Endothelial cell of umbilical vein (primary cell): ENCODE data around the gene RECK. TPM values are rescaled to one million over a fixed set of nuclear protein-coding genes. Genes with fewer than 3 reads are reported as not detected.
A peak's percentile ranks its signal among the peaks of the same experiment; 100 is the strongest.

Experiments
- BruUV-seq: library from RNA; stranded (reverse); fragments of 400-500 nt; replicated peaks from 2 replicates; lab custom pipeline; 2021; lab: Mats Ljungman, UMichigan
- CTCF ChIA-PET: fragments of 300-600, 350-600 bp; sonication (Branson Sonifier 250); formaldehyde crosslinking; loops from one replicate; lab custom pipeline; 2021; ENCODE audit warnings: antibody characterized with exemption, inconsistent platforms; lab: Charles Lee
- POLR2A ChIA-PET: fragments of 300-600, 350-600 bp; sonication (Branson Sonifier 250); formaldehyde crosslinking; loops from one replicate; lab custom pipeline; 2021; ENCODE audit warnings: antibody characterized with exemption, inconsistent platforms; lab: Charles Lee
- DNase-seq: peaks from one replicate; pipeline ENCODE4 v3.0.0-alpha.2; 2011; ENCODE audit warnings: low read depth, low spot score
- FAIRE-seq: peaks from 2 replicates; lab custom pipeline; 2011; peaks lifted over from hg19 to GRCh38; lab: Jason Lieb, UNC
- H2AFZ ChIP-seq: 2 replicates; pipeline ENCODE4 v1.6.0; 2012; ENCODE audit warnings: low read depth, low read length, control low read depth, inconsistent platforms
- H3K27ac ChIP-seq: 2 replicates; pipeline ENCODE4 v1.5.1; 2011; ENCODE audit warnings: low read depth, mild to moderate bottlenecking, control low read depth, low read length, moderate library complexity; ENCODE audit not compliant: insufficient read depth
- H3K27me3 ChIP-seq, 2 experiments: 2 replicates each; pipeline versions ENCODE4 v1.6.0 to v1.6.1; 2011; ENCODE audit warnings: low read length in 2 of 2, mixed read lengths in 1 of 2; ENCODE audit not compliant: control insufficient read depth in 2 of 2, insufficient read depth in 2 of 2
- H3K36me3 ChIP-seq, 2 experiments: 2 replicates in 1 of 2; 3 replicates in 1 of 2; pipeline ENCODE4 v1.5.1; 2011; ENCODE audit warnings: low read length in 2 of 2, mild to moderate bottlenecking in 1 of 2, moderate library complexity in 1 of 2; ENCODE audit not compliant: control insufficient read depth in 2 of 2, insufficient read depth in 2 of 2; ENCODE audit errors: extremely low read depth in 1 of 2
- H3K4me1 ChIP-seq: 3 replicates; pipeline ENCODE4 v1.5.1; 2011; ENCODE audit warnings: mild to moderate bottlenecking, low read length; ENCODE audit not compliant: control insufficient read depth, insufficient read depth; ENCODE audit errors: extremely low read depth
- H3K4me2 ChIP-seq: 2 replicates; pipeline ENCODE4 v1.6.1; 2011; ENCODE audit warnings: low read length, control low read depth, mixed read lengths; ENCODE audit not compliant: insufficient read depth
- H3K4me3 ChIP-seq, 3 experiments: fragments of 200-600 bp in 1 of 3; sonication (generic), shearing (Covaris generic) in 1 of 3; replicated peaks in 1 of 3; 2 replicates each; pipeline ENCODE4 v1.5.1; 2011 to 2016; ENCODE audit warnings: control low read depth in 3 of 3, low read length in 3 of 3, mild to moderate bottlenecking in 2 of 3, inconsistent platforms in 1 of 3, low read depth in 1 of 3, moderate library complexity in 1 of 3; ENCODE audit not compliant: insufficient read depth in 1 of 3
- H3K79me2 ChIP-seq: 2 replicates; pipeline ENCODE4 v1.6.0; 2012; ENCODE audit warnings: low read length, inconsistent platforms; ENCODE audit not compliant: control insufficient read depth, insufficient read depth
- H3K9ac ChIP-seq: replicated peaks from 2 replicates; pipeline ENCODE3; 2011; ENCODE audit warnings: low read length, control low read depth; ENCODE audit not compliant: insufficient read depth; ENCODE audit errors: extremely low read depth
- H3K9me1 ChIP-seq: replicated peaks from 3 replicates; pipeline ENCODE4 v1.6.0; 2011; ENCODE audit warnings: mild to moderate bottlenecking, low read length; ENCODE audit not compliant: control insufficient read depth, insufficient read depth; ENCODE audit errors: extremely low read depth
- H3K9me3 ChIP-seq: replicated peaks from 2 replicates; pipeline ENCODE4 v1.5.1; 2012; ENCODE audit warnings: low read length, inconsistent platforms; ENCODE audit not compliant: control insufficient read depth, insufficient read depth
- H4K20me1 ChIP-seq: replicated peaks from 2 replicates; pipeline ENCODE3; 2011; ENCODE audit warnings: mild to moderate bottlenecking, low read length; ENCODE audit not compliant: control insufficient read depth, insufficient read depth; ENCODE audit errors: extremely low read depth
- CTCF ChIP-seq, 2 donors: IDR thresholded peaks; 1 replicate in 1 of 2; 2 replicates in 1 of 2; pipeline ENCODE4 v1.5.1; 2011; ENCODE audit warnings: low read length in 2 of 2, mild to moderate bottlenecking in 2 of 2, moderate library complexity in 2 of 2, control low read depth in 1 of 2, inconsistent platforms in 1 of 2, low read depth in 1 of 2; ENCODE audit not compliant: insufficient read depth in 1 of 2; ENCODE audit errors: extremely low read depth in 1 of 2
- EZH2 ChIP-seq: IDR thresholded peaks from 2 replicates; pipeline ENCODE4 v1.6.1; 2012; ENCODE audit warnings: borderline replicate concordance, low read depth, mild to moderate bottlenecking, moderate library complexity, low read length, inconsistent platforms; ENCODE audit not compliant: severe bottlenecking
- FOS ChIP-seq: IDR thresholded peaks from 2 replicates; pipeline ENCODE4 v1.6.1; 2011; ENCODE audit warnings: mild to moderate bottlenecking, low read length, moderate library complexity, borderline replicate concordance; ENCODE audit not compliant: insufficient read depth
- GATA2 ChIP-seq: IDR thresholded peaks from 2 replicates; pipeline ENCODE4 v1.7.0; 2011; ENCODE audit warnings: low read depth, mild to moderate bottlenecking, moderate library complexity, mixed read lengths, low read length; ENCODE audit not compliant: insufficient read length, insufficient read depth
- JUN ChIP-seq: IDR thresholded peaks from 2 replicates; pipeline ENCODE4 v1.6.1; 2011; ENCODE audit warnings: borderline replicate concordance, low read depth; ENCODE audit not compliant: insufficient read length, insufficient read depth
- MAX ChIP-seq: IDR thresholded peaks from 2 replicates; pipeline ENCODE4 v1.6.1; 2011; ENCODE audit not compliant: insufficient read depth, insufficient read length
- MYC ChIP-seq: IDR thresholded peaks from one replicate; pipeline ENCODE4 v1.6.1; 2011; ENCODE audit warnings: mild to moderate bottlenecking, low read depth, low read length
- POLR2A ChIP-seq: IDR thresholded peaks from 2 replicates; pipeline ENCODE4 v1.6.1; 2012; ENCODE audit warnings: low read depth, mild to moderate bottlenecking, control low read depth, low read length
- POLR2AphosphoS5 ChIP-seq: IDR thresholded peaks from 2 replicates; pipeline ENCODE4 v1.6.1; 2012; ENCODE audit warnings: low read depth, mild to moderate bottlenecking, control low read depth, low read length, moderate library complexity; ENCODE audit not compliant: insufficient read depth
- dilution Hi-C: fragments of 300-500 bp; cut with MboI; formaldehyde crosslinking; loops from one replicate; pipeline ENCODE4 v1.15.0; 2019; ENCODE audit warnings: low sequenced_read_pairs; ENCODE audit not compliant: extremely low pct_ligation_motif_present
- intact Hi-C: fragments of 100-400 bp; cut with micrococcal nuclease; formaldehyde crosslinking; loops from one replicate; pipeline ENCODE4 v1.10.0; 2022
- polyA plus RNA-seq, 4 experiments: library from polyadenylated mRNA; depleted of rRNA in 3 of 4; stranded (reverse) in 3 of 4; unstranded in 1 of 4; fragments of >200 nt; gene quantifications; 2 replicates each; pipeline versions ENCODE4 v1.2.1 to v1.2.3, GENCODE V29; 2011 to 2012; ENCODE audit warnings: missing spikeins in 1 of 4
- total RNA-seq: library from RNA; stranded (reverse); gene quantifications from 2 replicates; pipeline ENCODE4 v1.2.3, GENCODE V29; 2021

RECK gene
- total and polyA plus RNA-seq, 2 donors (not counting 3 experiments of a cell fraction or from before 2014, with no cell fraction given), result 12.0 to 14.1 TPM

- H2AFZ ChIP-seq, result peak overlapping the region; percentile 24
- POLR2A ChIA-PET, result no interaction called here
- no peaks in the 10 kb centered on the region for H3K9me1 ChIP-seq
- H3K4me2 ChIP-seq, result peak overlapping the region; percentile 35
- no peak overlapping the region for H3K27ac ChIP-seq
- H3K36me3 ChIP-seq, result no peaks in the 10 kb centered on the region
- H3K27me3 ChIP-seq, result peaks cover 2 to 16% of the 10 kb centered on the region in 2 experiments
- H3K79me2 ChIP-seq, result no peaks in the 10 kb centered on the region
- FAIRE-seq (peak; percentile 92), DNase-seq (peak; percentile 54)
- H3K4me3 ChIP-seq, result no peak overlapping the region
- H3K9ac ChIP-seq, result no peak overlapping the region
- no peaks in the 10 kb centered on the region for H3K4me1 ChIP-seq
- H3K9me3 ChIP-seq, result no peaks in the 10 kb centered on the region
- intact Hi-C loops (loop anchor here (1.0 to 5.0 kb wide), 5 partner anchors 14 to 157 kb away; partner anchors contain the start of genes HRCT1, OR2S2 and SPAAR), dilution Hi-C loops (no loop called here)
- H4K20me1 ChIP-seq, result no peaks in the 10 kb centered on the region
- TF ChIP-seq POLR2A, result no peak
- TF ChIP-seq CTCF (IDR thresholded peaks at IDR 0.05; ENCODE audit: extremely low read depth in 1 of 2, insufficient read depth in 1 of 2, low read depth in 1 of 2, low read length in 2 of 2), result peak; percentile 80 to 100
- CTCF ChIA-PET, result interaction anchor here (0.6 to 5.7 kb wide), 44 partner anchors 9 to 320 kb away, joined by 3 to 60 read pairs (median 5); partner anchors contain the start of genes CCIN, CLTA and GLIPR2
- BruUV-seq, result no TSS peak
These were observed 27.9 kb upstream of the RECK start for GRCh38 chr9:36008774-36009300.

GRCh38 chr9:36011379-36011778 lies 25.3 kb upstream of the RECK start:
- H2AFZ ChIP-seq, result no peak overlapping the region
- H3K36me3 ChIP-seq, result no peaks in the 10 kb centered on the region
- H3K4me3 ChIP-seq, result no peak overlapping the region
- intact Hi-C loops, result no loop called here
- H3K4me1 ChIP-seq, result no peaks in the 10 kb centered on the region
- no peaks in the 10 kb centered on the region for H4K20me1 ChIP-seq
- peaks cover 2 to 3% of the 10 kb centered on the region in 2 experiments for H3K27me3 ChIP-seq
- no TSS peak for BruUV-seq
- H3K79me2 ChIP-seq, result no peaks in the 10 kb centered on the region
- no peak overlapping the region for H3K4me2 ChIP-seq
- DNase-seq, result no peak
- H3K9me1 ChIP-seq, result no peaks in the 10 kb centered on the region
- H3K9me3 ChIP-seq, result no peaks in the 10 kb centered on the region
- no peak overlapping the region for H3K9ac ChIP-seq
- ChIA-PET POLR2A (interaction anchor here (0.6 kb wide), 1 partner anchor 92 kb away, joined by 3 read pairs; no protein-coding TSS in a partner anchor), CTCF (interaction anchor here (0.7 to 5.7 kb wide), 11 partner anchors 10 to 156 kb away, joined by 3 to 60 read pairs (median 5); partner anchors contain the start of genes CCIN and GLIPR2)
- no peak overlapping the region for H3K27ac ChIP-seq
- TF ChIP-seq EZH2 (no peak), JUN (no peak), POLR2AphosphoS5 (no peak), GATA2 (no peak), CTCF (IDR thresholded peaks at IDR 0.05; ENCODE audit: extremely low read depth in 1 of 2, insufficient read depth in 1 of 2, low read depth in 1 of 2, low read length in 2 of 2) (no peak), FOS (no peak), MYC (no peak), MAX (no peak), POLR2A (no peak)
- dilution Hi-C loops, result no loop called here
- peak; percentile 59 for FAIRE-seq
